ENCODE measurements around the gene PROX1. TPM values are rescaled to one million over a fixed set of nuclear protein-coding genes. Genes with fewer than 3 reads are reported as not detected.

PROX1 gene
- total RNA-seq, 1 donor from 2014 or later, result 4.8 TPM

DNA sequence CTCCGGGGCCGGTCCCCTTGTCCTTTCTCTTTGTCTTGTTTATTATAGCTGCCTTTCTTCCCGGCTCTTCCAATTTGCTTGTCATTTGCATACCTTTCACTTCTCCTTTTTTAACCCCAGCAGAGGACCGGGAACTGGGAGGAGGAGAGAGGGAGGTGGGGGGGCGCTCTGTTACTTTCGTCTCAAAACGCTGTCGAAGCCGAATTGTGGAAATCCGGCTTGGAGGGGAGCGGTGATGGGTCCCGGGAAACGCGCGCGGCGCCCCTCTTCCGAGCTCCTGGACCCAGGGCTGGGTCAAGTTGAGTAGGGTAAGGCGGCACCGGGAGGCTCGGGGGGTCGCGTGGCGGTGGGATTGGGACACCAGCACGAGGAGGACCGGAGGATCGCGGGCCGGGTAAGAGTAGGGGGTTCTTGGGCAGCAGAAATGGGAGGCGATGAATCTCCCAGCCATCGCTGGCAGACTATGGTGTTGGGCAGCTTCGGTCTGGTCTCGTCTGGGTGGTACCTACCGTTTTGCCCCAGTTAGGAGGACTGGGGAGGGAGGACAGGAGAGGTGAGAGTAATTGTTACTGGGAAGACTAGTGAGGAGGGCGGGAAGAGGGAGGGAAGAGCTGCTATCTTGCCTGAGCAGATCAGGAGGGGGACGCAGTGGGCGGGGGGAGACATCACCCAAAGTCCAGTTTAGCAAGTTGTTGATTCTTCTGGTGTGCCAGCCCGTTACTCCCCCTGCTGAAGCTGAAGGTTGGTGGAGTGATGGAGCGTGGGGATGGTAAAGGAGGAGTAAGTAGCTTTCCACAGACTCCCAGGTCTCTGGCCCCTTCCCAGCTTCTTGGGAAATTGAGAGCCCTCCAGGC, 1.5 kb downstream of the PROX1 start:
- Histone ChIP-seq H2AFZ (ENCODE audit: low read depth, low read length) (peak overlapping the region; percentile 68), H4K20me1 (ENCODE audit: insufficient read depth, low read length) (no peaks in the 10 kb centered on the region), H3K27me3 (ENCODE audit: insufficient read depth, low read length) (peaks cover 41% of the 10 kb centered on the region), H3K9me3 (ENCODE audit: insufficient read depth, low read depth, low read length) (no peaks in the 10 kb centered on the region), H3K4me2 (ENCODE audit: low read length) (peak overlapping the region; percentile 95), H3K27ac (ENCODE audit: low read depth, low read length) (no peak overlapping the region), H3K9ac (ENCODE audit: low read length) (peak overlapping the region; percentile 80), H3K36me3 (ENCODE audit: insufficient read depth, low read length) (no peaks in the 10 kb centered on the region), H3K4me1 (ENCODE audit: insufficient read depth, low read length) (peaks cover 5% of the 10 kb centered on the region), H3K4me3 (ENCODE audit: insufficient read depth, low read depth, low read length) (peak overlapping the region; percentile 72), H3K79me2 (ENCODE audit: insufficient read depth, low read length) (no peaks in the 10 kb centered on the region)
- Mint-ChIP-seq H3K27ac (ENCODE audit: unreplicated experiment) (peak overlapping the region; percentile 44), H3K36me3 (ENCODE audit: low read depth, unreplicated experiment) (no peaks in the 10 kb centered on the region), H3K4me3 (ENCODE audit: unreplicated experiment) (peak overlapping the region; percentile 94), H3K27me3 (ENCODE audit: low read depth, unreplicated experiment) (peaks cover 53% of the 10 kb centered on the region), H3K4me1 (ENCODE audit: low read depth, unreplicated experiment) (peaks cover 5% of the 10 kb centered on the region), H3K9me3 (ENCODE audit: unreplicated experiment) (no peaks in the 10 kb centered on the region)
- no peak for FAIRE-seq
- TF ChIP-seq, protein P1, sequence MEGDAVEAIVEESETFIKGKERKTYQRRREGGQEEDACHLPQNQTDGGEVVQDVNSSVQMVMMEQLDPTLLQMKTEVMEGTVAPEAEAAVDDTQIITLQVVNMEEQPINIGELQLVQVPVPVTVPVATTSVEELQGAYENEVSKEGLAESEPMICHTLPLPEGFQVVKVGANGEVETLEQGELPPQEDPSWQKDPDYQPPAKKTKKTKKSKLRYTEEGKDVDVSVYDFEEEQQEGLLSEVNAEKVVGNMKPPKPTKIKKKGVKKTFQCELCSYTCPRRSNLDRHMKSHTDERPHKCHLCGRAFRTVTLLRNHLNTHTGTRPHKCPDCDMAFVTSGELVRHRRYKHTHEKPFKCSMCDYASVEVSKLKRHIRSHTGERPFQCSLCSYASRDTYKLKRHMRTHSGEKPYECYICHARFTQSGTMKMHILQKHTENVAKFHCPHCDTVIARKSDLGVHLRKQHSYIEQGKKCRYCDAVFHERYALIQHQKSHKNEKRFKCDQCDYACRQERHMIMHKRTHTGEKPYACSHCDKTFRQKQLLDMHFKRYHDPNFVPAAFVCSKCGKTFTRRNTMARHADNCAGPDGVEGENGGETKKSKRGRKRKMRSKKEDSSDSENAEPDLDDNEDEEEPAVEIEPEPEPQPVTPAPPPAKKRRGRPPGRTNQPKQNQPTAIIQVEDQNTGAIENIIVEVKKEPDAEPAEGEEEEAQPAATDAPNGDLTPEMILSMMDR (IDR thresholded peaks at IDR 0.05; ENCODE audit: insufficient read depth, low read depth, low read length), result no peak
- TF ChIP-seq EZH2 (IDR thresholded peaks at IDR 0.05; ENCODE audit: insufficient read depth, low read length), result no peak
- no peak for DNase-seq (ENCODE audit: low read depth)

DNA sequence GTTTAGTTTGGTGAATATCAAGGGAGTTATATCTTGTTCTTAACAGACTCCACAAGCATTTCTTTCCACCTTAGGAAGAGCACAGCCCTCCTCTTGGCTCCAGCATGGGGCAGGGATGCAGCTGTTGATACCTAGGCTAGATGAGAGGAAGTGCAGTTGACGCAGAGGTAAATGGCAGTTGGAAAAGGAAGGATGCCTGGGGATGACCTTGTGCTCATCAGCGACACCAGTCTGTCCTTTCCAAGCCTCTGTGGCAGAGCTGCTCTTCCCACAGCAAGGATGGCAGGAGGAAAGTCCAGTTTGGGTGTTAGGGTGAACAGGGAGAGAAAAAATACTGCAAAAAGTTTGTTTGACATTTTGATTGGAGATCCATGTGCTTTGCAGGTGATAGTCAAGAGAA, 6.2 kb downstream of the PROX1 start:
- H3K4me1 ChIP-seq (ENCODE audit: insufficient read depth, low read length), result peaks cover 5% of the 10 kb centered on the region
- no peak overlapping the region for H3K9ac ChIP-seq (ENCODE audit: low read length)
- DNase-seq (ENCODE audit: low read depth) (no peak), FAIRE-seq (no peak)
- no peak for TF ChIP-seq EZH2 (IDR thresholded peaks at IDR 0.05; ENCODE audit: insufficient read depth, low read length)
- TF ChIP-seq, protein P1 (IDR thresholded peaks at IDR 0.05; ENCODE audit: insufficient read depth, low read depth, low read length), result no peak
- H3K27me3 ChIP-seq (ENCODE audit: insufficient read depth, low read length), result peaks cover 14% of the 10 kb centered on the region
- H3K79me2 ChIP-seq (ENCODE audit: insufficient read depth, low read length), result no peaks in the 10 kb centered on the region
- no peaks in the 10 kb centered on the region for H4K20me1 ChIP-seq (ENCODE audit: insufficient read depth, low read length)
- Mint-ChIP-seq H3K36me3 (ENCODE audit: low read depth, unreplicated experiment) (peaks cover 11% of the 10 kb centered on the region), H3K9me3 (ENCODE audit: unreplicated experiment) (peaks cover 5% of the 10 kb centered on the region), H3K27ac (ENCODE audit: unreplicated experiment) (no peak overlapping the region), H3K4me1 (ENCODE audit: low read depth, unreplicated experiment) (peaks cover 5% of the 10 kb centered on the region), H3K4me3 (ENCODE audit: unreplicated experiment) (no peak overlapping the region), H3K27me3 (ENCODE audit: low read depth, unreplicated experiment) (peaks cover 39% of the 10 kb centered on the region)
- H3K4me2 ChIP-seq (ENCODE audit: low read length), result no peak overlapping the region
- H3K27ac ChIP-seq (ENCODE audit: low read depth, low read length), result no peak overlapping the region
- H3K9me3 ChIP-seq (ENCODE audit: insufficient read depth, low read depth, low read length), result no peaks in the 10 kb centered on the region
- H3K4me3 ChIP-seq (ENCODE audit: insufficient read depth, low read depth, low read length), result no peak overlapping the region
- H2AFZ ChIP-seq (ENCODE audit: low read depth, low read length), result no peak overlapping the region
- no peaks in the 10 kb centered on the region for H3K36me3 ChIP-seq (ENCODE audit: insufficient read depth, low read length)

DNA sequence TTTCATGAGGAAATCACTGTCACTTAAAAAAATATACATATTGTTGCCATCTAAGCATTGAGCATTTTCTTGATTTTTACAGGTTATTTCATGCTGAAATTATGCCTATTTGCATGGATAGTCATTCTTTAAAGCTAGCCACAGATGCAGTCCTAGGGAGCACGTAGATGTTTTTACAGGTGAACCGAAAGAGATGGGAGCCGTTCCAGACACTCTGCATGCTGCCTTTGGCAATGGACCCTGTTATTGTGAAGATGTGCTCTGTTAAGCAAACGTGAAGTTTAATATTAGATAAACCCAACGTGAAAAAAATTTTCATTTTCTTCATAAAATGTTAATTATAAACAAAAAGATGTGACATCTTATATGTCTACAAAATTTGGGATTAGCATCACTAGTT, 7.1 kb downstream of the PROX1 start:
- Histone ChIP-seq H3K9ac (ENCODE audit: low read length) (no peak overlapping the region), H2AFZ (ENCODE audit: low read depth, low read length) (no peak overlapping the region), H3K4me3 (ENCODE audit: insufficient read depth, low read depth, low read length) (no peak overlapping the region), H3K36me3 (ENCODE audit: insufficient read depth, low read length) (no peaks in the 10 kb centered on the region), H3K79me2 (ENCODE audit: insufficient read depth, low read length) (no peaks in the 10 kb centered on the region), H4K20me1 (ENCODE audit: insufficient read depth, low read length) (no peaks in the 10 kb centered on the region), H3K9me3 (ENCODE audit: insufficient read depth, low read depth, low read length) (no peaks in the 10 kb centered on the region), H3K27ac (ENCODE audit: low read depth, low read length) (no peak overlapping the region), H3K4me2 (ENCODE audit: low read length) (no peak overlapping the region), H3K27me3 (ENCODE audit: insufficient read depth, low read length) (peaks cover 6% of the 10 kb centered on the region), H3K4me1 (ENCODE audit: insufficient read depth, low read length) (no peaks in the 10 kb centered on the region)
- DNase-seq (ENCODE audit: low read depth), result no peak
- H3K4me3 Mint-ChIP-seq (ENCODE audit: unreplicated experiment), result no peak overlapping the region
- no peak overlapping the region for H3K27ac Mint-ChIP-seq (ENCODE audit: unreplicated experiment)
- TF ChIP-seq, protein P1 (IDR thresholded peaks at IDR 0.05; ENCODE audit: insufficient read depth, low read depth, low read length), result no peak
- no peak for TF ChIP-seq EZH2 (IDR thresholded peaks at IDR 0.05; ENCODE audit: insufficient read depth, low read length)
- H3K27me3 Mint-ChIP-seq (ENCODE audit: low read depth, unreplicated experiment), result peaks cover 31% of the 10 kb centered on the region
- no peak for FAIRE-seq
- H3K36me3 Mint-ChIP-seq (ENCODE audit: low read depth, unreplicated experiment), result peaks cover 11% of the 10 kb centered on the region
- peaks cover 5% of the 10 kb centered on the region for H3K9me3 Mint-ChIP-seq (ENCODE audit: unreplicated experiment)
- no peaks in the 10 kb centered on the region for H3K4me1 Mint-ChIP-seq (ENCODE audit: low read depth, unreplicated experiment)
